GM21717 (cell line): ENCODE data around the gene CYTH1.

Source experiments
- ATAC-seq: cut with Tn5 transposase; IDR thresholded peaks from one replicate; pipeline ENCODE4 v1.9.1; 2021; ENCODE audit warnings: mild to moderate bottlenecking, moderate library complexity; ENCODE audit not compliant: unreplicated experiment

The CYTH1 gene

GRCh38 chr17:78658281-78658785, 123.7 kb downstream of the CYTH1 start:
- ATAC-seq = no peak

GRCh38 chr17:78655251-78655940, 126.7 kb downstream of the CYTH1 start:
- ATAC-seq = no peak

GRCh38 chr17:78654325-78654724, 127.7 kb downstream of the CYTH1 start:
- ATAC-seq = no peak

GRCh38 chr17:78653382-78653781, 128.7 kb downstream of the CYTH1 start:
- ATAC-seq = no peak

GRCh38 chr17:78652913-78653312, 129.2 kb downstream of the CYTH1 start:
- ATAC-seq = no peak

- ATAC-seq = no peak
Observed at GRCh38 chr17:78652024-78652423, 130.0 kb downstream of the CYTH1 start.

GRCh38 chr17:78651554-78651953, 130.5 kb downstream of the CYTH1 start:
- ATAC-seq = no peak

GRCh38 chr17:78650093-78650715, 131.9 kb downstream of the CYTH1 start:
- ATAC-seq = no peak

- no peak for ATAC-seq
Observed at GRCh38 chr17:78648293-78648692, 133.8 kb downstream of the CYTH1 start.

- ATAC-seq = no peak
Observed at GRCh38 chr17:78647032-78647431, 135.0 kb downstream of the CYTH1 start.

GRCh38 chr17:78645421-78646295, 136.4 kb downstream of the CYTH1 start:
- ATAC-seq = no peak

- no peak for ATAC-seq
Observed at GRCh38 chr17:78644931-78645351, 137.1 kb downstream of the CYTH1 start.

GRCh38 chr17:78644224-78644623, 137.8 kb downstream of the CYTH1 start:
- no peak for ATAC-seq

- no peak for ATAC-seq
Observed at GRCh38 chr17:78643326-78643725, 138.7 kb downstream of the CYTH1 start.

GRCh38 chr17:78642707-78643106, 139.4 kb downstream of the CYTH1 start:
- ATAC-seq = no peak

- no peak for ATAC-seq
Observed at GRCh38 chr17:78641666-78642065, 140.4 kb downstream of the CYTH1 start.

- no peak for ATAC-seq
Observed at GRCh38 chr17:78641243-78641642, 140.8 kb downstream of the CYTH1 start.

GRCh38 chr17:78640700-78641099, 141.4 kb downstream of the CYTH1 start:
- ATAC-seq = no peak

GRCh38 chr17:78637643-78638420, 144.2 kb downstream of the CYTH1 start:
- ATAC-seq = no peak

- no peak for ATAC-seq
Observed at GRCh38 chr17:78637146-78637545, 144.9 kb downstream of the CYTH1 start.

- no peak for ATAC-seq
Observed at GRCh38 chr17:78634154-78634553, 147.9 kb downstream of the CYTH1 start.
